Activated CD4-positive, alpha-beta memory T cell treated with anti-CD3 and anti-CD28 coated beads, Interleukin-2, amount 10 ng/mL, durations not matched to agents 7 days and 5 days (primary cell): Measurements from ENCODE around the gene SCO2. TPM values are rescaled to one million over a fixed set of nuclear protein-coding genes. Genes with fewer than 3 reads are reported as not detected.

Source experiments
- CTCF ChIA-PET: fragments of 350-600 bp; sonication (Branson Sonifier 250); formaldehyde crosslinking; loops from one replicate; lab custom pipeline; 2021; ENCODE audit warnings: antibody characterized with exemption, inconsistent platforms; lab: Charles Lee
- POLR2A ChIA-PET: fragments of 350-600 bp; sonication (Branson Sonifier 250); formaldehyde crosslinking; loops from one replicate; lab custom pipeline; 2021; ENCODE audit warnings: antibody characterized with exemption; lab: Charles Lee
- DNase-seq: peaks from one replicate; pipeline ENCODE4 v3.0.0-alpha.2; 2020
- H3K27ac Mint-ChIP-seq: one replicate; pipeline ENCODE4 v1.8.0; 2021; ENCODE audit warnings: mild to moderate bottlenecking, mixed read lengths
- H3K27me3 Mint-ChIP-seq: one replicate; pipeline ENCODE4 v1.8.0; 2021; ENCODE audit warnings: mixed read lengths
- H3K36me3 Mint-ChIP-seq: one replicate; pipeline ENCODE4 v1.8.0; 2021; ENCODE audit warnings: low read depth, mixed read lengths
- H3K4me1 Mint-ChIP-seq: one replicate; pipeline ENCODE4 v1.8.0; 2021; ENCODE audit warnings: mixed read lengths
- H3K4me3 Mint-ChIP-seq: one replicate; pipeline ENCODE4 v1.8.0; 2021; ENCODE audit warnings: mild to moderate bottlenecking, mixed read lengths
- H3K9me3 Mint-ChIP-seq: one replicate; pipeline ENCODE4 v1.8.0; 2021; ENCODE audit warnings: mixed read lengths
- total RNA-seq, 2 experiments: library from RNA; stranded (reverse); gene quantifications; one replicate each; pipeline ENCODE4 v1.2.3, GENCODE V29; 2021

SCO2 gene
- total RNA-seq, 2 experiments from 2014 or later: 6.4 to 7.0 TPM

DNA sequence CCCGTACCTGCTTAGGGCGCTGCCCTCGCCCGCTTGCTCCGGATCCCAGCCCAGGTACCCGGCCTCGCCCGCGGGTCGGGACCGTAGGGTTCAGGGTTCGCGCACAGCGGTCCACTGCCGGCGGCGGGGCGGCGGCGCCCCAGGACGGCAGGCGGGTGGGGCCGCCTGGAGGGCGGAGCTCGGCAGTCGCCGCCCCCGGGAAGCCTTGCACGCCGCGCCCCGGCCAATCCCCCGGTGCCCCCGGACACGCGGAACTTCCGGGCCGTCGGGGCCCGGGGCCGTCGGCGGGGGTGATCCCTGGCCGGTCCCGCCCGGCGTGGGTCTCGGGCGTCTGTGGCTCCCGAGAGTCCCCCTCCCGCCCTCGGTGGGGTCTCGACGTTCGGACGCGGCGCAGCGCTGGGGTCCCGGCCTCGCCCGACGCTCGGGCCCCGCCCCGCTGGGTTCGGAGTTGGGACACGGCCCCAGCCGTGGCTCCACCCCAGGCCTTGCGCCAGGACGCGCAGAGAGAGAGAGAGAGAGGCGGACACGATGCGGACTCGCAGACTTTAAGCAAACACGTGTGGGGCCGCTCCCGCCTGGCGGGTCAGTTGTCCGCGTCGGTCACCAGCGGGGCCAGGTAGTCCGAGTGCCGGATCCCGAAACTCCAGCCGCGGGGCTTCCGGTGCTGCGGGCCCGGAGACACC is 4.6 kb upstream of the SCO2 start, which contains the start of gene TYMP:
TYMP (minus strand) TSS at position 116 of the 683 bp plus-strand sequence. CDS start 303 bp downstream, outside the sequence.
- POLR2A ChIA-PET: interaction anchor here (0.7 to 12.1 kb wide), 21 partner anchors 8 to 579 kb away, joined by 3 to 583 read pairs (median 4); partner anchors contain the start of genes ARSA, CHKB, KLHDC7B and LMF2
- Mint-ChIP-seq H3K4me1 (peaks cover 50% of the 10 kb centered on the region), H3K9me3 (no peaks in the 10 kb centered on the region), H3K36me3 (peaks cover 37% of the 10 kb centered on the region), H3K4me3 (peak within 1 kb of the TSS; percentile 95), H3K27me3 (no peaks in the 10 kb centered on the region), H3K27ac (peak within 1 kb of the TSS; percentile 98)
- CTCF ChIA-PET: interaction anchor here (1.0 to 6.0 kb wide), 5 partner anchors 12 to 91 kb away, joined by 4 to 150 read pairs (median 6); partner anchors contain the start of genes KLHDC7B, LMF2, NCAPH2 and SYCE3
- DNase-seq: peak; percentile 84

DNA sequence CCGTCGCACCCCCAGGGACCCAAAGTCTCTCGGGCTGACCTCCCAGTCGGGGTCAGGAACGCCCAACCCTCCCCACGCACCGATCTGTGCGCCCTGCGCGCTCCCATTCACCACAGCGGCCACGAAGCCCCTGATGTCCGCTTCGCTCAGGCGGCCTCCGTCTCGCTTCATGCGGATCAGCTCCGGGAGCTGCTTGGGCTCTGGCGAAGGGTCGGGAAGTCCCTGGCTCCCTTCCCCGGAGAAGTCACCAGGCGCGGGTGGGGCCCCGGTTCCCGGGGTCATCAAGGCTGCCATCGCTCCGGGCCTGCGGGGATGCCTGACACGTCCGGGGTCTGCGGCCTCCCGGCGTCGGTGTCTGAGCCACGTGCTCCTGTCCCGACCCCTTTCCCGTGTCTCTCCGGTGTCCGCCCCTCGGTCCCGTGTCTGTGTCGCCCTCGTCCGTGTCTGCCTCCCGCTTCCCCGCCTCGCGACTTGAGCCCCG is 4.1 kb upstream of the SCO2 start:
- peaks cover 53% of the 10 kb centered on the region for H3K4me1 Mint-ChIP-seq
- no peaks in the 10 kb centered on the region for H3K9me3 Mint-ChIP-seq
- peak overlapping the region; percentile 89 for H3K27ac Mint-ChIP-seq
- peak overlapping the region; percentile 83 for H3K4me3 Mint-ChIP-seq
- ChIA-PET POLR2A (interaction anchor here (0.6 to 12.1 kb wide), 23 partner anchors 9 to 578 kb away, joined by 3 to 583 read pairs (median 4); partner anchors contain the start of genes ARSA, CHKB, KLHDC7B and LMF2), CTCF (interaction anchor here (1.0 to 6.0 kb wide), 5 partner anchors 12 to 92 kb away, joined by 4 to 150 read pairs (median 6); partner anchors contain the start of genes KLHDC7B, LMF2, NCAPH2 and SYCE3)
- no peak for DNase-seq
- H3K36me3 Mint-ChIP-seq: peaks cover 42% of the 10 kb centered on the region
- no peaks in the 10 kb centered on the region for H3K27me3 Mint-ChIP-seq

DNA sequence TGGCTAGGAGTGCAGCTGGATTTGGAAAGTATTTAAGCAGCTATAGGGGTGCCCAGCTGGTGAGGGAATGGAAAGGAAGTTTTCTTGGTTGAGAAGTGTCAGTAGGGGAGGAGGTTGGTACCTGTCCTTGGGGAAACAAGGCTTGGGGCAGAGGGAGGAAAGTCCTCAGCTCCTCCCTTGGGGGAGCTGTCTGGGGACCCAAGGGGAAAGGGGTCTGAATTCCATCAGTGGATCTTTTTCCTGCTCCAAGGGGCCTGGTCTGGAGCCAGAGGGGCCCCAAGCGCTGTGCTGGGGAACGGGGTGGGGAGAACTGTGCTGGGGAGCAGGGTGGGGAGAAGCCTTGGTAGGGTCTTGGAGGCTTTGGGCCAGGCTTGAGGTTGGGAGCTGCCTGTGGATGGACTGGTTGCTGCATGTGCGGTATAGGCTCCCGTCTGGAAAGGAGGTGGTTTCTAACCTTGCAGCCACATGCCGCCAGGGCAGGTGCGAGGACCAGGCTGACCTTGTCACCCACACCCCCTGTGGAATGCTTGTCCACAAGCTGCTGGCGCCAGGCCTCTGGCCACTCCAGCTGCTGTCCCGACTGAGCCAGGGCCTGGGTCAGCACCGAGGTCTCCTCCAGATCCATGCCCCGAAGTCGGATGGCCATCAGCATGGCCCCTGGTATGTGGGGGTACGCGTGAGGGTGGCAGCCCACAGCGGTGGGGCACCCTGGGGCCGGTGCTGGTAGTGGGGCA is 3.5 kb upstream of the SCO2 start:
- DNase-seq: no peak

DNA sequence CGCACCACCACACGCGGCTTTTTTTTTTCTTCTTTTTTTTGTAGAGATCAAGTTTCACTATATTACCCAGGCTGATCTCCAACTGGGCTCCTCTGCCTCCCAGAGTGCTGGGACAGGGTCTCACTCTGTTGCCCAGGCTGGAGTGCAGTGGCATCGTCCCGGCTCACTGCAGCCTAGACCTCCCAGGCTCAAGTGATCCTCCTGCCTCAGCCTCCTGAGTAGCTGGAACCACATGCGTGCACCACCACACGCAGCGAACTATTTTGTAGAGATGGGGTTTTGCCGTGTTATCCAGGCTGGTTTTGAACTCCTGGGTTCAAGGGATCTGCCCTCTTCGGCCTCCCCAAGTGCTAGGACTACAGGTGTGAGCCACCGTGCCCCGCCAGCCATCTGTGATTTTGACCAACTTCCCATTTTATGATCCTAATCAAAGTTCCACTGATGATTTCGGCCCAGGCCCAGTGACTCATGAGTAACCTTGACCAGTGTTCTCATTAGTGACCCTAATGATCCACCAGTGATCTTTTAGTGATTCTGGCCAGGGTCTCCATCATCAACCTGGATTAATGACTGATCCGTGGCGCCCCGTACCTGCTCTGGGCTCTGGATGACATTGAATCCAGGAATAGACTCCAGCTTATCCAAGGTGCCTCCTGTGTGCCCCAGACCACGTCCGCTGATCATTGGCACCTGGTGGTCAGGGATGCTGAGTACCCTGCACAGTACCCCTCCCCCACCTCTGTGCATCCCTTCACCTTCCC is 2.7 kb upstream of the SCO2 start:
- Mint-ChIP-seq H3K9me3 (no peaks in the 10 kb centered on the region), H3K36me3 (peaks cover 49% of the 10 kb centered on the region), H3K27ac (peak overlapping the region; percentile 89), H3K27me3 (no peaks in the 10 kb centered on the region), H3K4me1 (peaks cover 48% of the 10 kb centered on the region), H3K4me3 (peak overlapping the region; percentile 83)
- ChIA-PET CTCF (interaction anchor here (1.1 to 6.0 kb wide), 5 partner anchors 14 to 252 kb away, joined by 3 to 150 read pairs (median 7); partner anchors contain the start of genes KLHDC7B, LMF2 and SYCE3), POLR2A (interaction anchor here (0.8 to 12.1 kb wide), 15 partner anchors 10 to 277 kb away, joined by 3 to 583 read pairs (median 9); partner anchors contain the start of genes CHKB, HDAC10, KLHDC7B and LMF2)
- no peak for DNase-seq

More for the DNA sequence above, 3.5 kb upstream of the SCO2 start:
- POLR2A ChIA-PET: interaction anchor here (0.6 to 12.1 kb wide), 16 partner anchors 9 to 277 kb away, joined by 3 to 583 read pairs (median 6); partner anchors contain the start of genes CHKB, HDAC10, LMF2 and NCAPH2
- Mint-ChIP-seq H3K4me3 (peak overlapping the region; percentile 83), H3K4me1 (peaks cover 49% of the 10 kb centered on the region), H3K27me3 (no peaks in the 10 kb centered on the region), H3K36me3 (peaks cover 44% of the 10 kb centered on the region), H3K9me3 (no peaks in the 10 kb centered on the region), H3K27ac (peak overlapping the region; percentile 89)
- CTCF ChIA-PET: interaction anchor here (1.4 to 6.0 kb wide), 4 partner anchors 13 to 92 kb away, joined by 4 to 150 read pairs (median 14); partner anchors contain the start of genes KLHDC7B, LMF2, NCAPH2 and SYCE3

DNA sequence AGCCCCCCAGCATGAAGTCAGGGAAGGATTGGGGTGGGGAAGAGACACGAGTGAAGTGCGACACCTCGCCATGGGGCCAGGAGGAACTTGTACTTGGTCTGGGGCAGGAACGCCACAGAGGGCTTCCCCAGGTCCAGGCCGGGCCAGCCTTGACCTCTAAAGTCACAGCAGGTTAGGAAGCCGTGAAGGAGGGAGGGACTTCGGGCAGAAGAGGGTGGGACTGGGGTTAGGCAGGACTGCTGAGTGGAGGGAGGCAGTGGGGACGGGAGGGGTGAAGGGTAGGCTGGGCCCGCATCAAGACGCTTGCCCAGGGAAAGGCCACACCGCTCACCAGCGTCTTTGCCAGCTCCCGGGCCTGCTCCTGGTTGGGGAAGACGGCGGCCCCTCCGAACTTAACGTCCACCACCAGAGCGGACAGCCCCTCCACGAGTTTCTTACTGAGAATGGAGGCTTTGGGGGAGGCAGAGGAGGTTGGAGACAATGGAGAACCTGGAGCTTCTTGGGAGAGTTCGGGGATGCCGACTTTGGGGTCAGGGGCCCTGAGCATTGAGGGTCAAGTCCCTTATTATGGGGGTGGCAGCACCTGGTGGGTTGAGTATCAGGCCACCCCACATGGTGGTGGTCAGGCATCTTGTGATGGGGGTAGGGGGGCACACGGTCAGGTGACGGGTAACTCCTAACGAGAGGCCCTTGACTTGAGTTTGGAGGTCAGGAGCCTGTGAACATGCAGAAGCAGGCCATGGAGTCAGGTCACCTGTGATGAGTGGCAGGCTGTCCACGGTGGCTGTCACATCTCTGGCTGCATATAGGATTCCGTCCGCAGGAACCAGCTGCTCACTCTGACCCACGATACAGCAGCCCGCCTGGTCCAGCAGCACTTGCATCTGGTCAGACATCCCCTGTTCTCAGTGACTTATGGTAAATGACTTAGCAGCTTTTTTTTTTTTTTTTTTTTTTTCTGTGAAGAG is 1.7 kb upstream of the SCO2 start:
- Mint-ChIP-seq H3K9me3 (no peaks in the 10 kb centered on the region), H3K27me3 (no peaks in the 10 kb centered on the region), H3K4me1 (peaks cover 43% of the 10 kb centered on the region), H3K36me3 (peaks cover 48% of the 10 kb centered on the region), H3K4me3 (peak overlapping the region; percentile 83), H3K27ac (peak overlapping the region; percentile 89)
- peak; percentile 69 for DNase-seq
- POLR2A ChIA-PET: interaction anchor here (0.7 to 12.1 kb wide), 12 partner anchors 11 to 94 kb away, joined by 3 to 583 read pairs (median 18); partner anchors contain the start of genes CHKB, KLHDC7B, LMF2 and NCAPH2
- CTCF ChIA-PET: interaction anchor here (0.6 to 6.0 kb wide), 7 partner anchors 15 to 251 kb away, joined by 3 to 150 read pairs (median 4); partner anchors contain the start of genes KLHDC7B, LMF2 and SYCE3

DNA sequence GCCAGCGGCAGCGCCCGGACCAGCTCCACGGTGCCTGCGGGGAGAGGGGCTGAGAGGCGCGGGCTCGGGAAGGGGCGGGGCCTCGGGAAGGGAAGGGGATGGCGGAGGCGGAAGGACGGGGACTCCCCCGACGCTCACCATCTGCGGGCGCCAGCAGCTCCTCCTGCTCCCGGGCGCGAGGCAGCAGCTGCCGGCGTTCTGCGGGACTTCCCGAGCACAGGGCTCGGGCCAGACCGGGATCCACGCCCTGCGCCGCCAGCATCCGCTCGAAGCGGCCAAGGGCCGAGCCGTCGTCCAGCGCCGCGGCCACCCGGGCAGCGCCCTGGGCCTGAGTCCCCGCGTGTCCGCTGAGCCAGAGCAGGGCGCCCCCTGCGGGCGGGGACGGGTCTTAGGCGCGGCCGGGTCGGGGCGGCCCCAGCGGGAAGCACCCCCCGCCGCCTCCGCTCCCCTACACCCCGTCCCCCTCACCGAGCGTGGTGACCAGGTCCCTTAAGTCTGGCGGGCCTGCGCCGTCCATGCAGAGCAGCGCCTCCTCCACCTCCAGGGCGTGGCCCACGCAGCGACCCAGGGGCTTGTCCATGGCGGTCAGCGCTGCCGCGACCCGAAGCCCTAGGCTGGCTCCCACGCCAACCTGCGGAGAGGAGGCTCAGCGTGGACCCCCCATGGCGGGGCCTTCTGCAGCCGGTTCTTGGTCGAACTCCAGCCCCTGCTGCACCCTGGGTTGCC is 873 bp upstream of the SCO2 start:
- Mint-ChIP-seq H3K27me3 (no peaks in the 10 kb centered on the region), H3K27ac (peak overlapping the region; percentile 89), H3K4me1 (peaks cover 43% of the 10 kb centered on the region), H3K36me3 (peaks cover 47% of the 10 kb centered on the region), H3K4me3 (peak overlapping the region; percentile 83), H3K9me3 (no peaks in the 10 kb centered on the region)
- ChIA-PET POLR2A (interaction anchor here (0.6 to 12.1 kb wide), 40 partner anchors 9 to 554 kb away, joined by 3 to 583 read pairs (median 6); partner anchors contain the start of genes ARSA, CHKB, CPT1B and HDAC10), CTCF (interaction anchor here (0.7 to 6.0 kb wide), 40 partner anchors 9 to 339 kb away, joined by 3 to 150 read pairs (median 5); partner anchors contain the start of genes ARSA, CHKB, CPT1B and HDAC10)
- peak; percentile 89 for DNase-seq

DNA sequence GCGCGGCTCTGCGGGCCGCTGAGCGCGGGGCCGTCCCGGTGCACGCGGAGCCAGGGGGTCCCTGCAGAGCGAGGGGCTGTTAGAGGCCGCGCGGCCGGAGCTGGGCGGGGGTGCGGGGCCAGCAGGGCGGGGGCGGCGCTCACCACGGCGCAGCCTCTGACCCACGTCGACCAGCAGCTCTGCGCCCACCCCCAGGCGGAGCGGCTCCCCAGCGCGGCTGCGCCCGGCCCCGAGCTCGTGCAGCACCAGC is 385 bp upstream of the SCO2 start:
- POLR2A ChIA-PET: interaction anchor here (0.6 to 12.1 kb wide), 45 partner anchors 9 to 554 kb away, joined by 3 to 583 read pairs (median 4); partner anchors contain the start of genes ADM2, ARSA, CHKB and CPT1B
- peaks cover 45% of the 10 kb centered on the region for H3K36me3 Mint-ChIP-seq
- peak overlapping the region; percentile 86 for H3K27ac Mint-ChIP-seq
- H3K4me1 Mint-ChIP-seq: peaks cover 43% of the 10 kb centered on the region
- no peaks in the 10 kb centered on the region for H3K27me3 Mint-ChIP-seq
- H3K4me3 Mint-ChIP-seq: peak overlapping the region; percentile 86
- no peak for DNase-seq
- no peaks in the 10 kb centered on the region for H3K9me3 Mint-ChIP-seq
- CTCF ChIA-PET: interaction anchor here (0.6 to 6.0 kb wide), 46 partner anchors 9 to 339 kb away, joined by 3 to 150 read pairs (median 5); partner anchors contain the start of genes ARSA, CHKB, CPT1B and HDAC10

DNA sequence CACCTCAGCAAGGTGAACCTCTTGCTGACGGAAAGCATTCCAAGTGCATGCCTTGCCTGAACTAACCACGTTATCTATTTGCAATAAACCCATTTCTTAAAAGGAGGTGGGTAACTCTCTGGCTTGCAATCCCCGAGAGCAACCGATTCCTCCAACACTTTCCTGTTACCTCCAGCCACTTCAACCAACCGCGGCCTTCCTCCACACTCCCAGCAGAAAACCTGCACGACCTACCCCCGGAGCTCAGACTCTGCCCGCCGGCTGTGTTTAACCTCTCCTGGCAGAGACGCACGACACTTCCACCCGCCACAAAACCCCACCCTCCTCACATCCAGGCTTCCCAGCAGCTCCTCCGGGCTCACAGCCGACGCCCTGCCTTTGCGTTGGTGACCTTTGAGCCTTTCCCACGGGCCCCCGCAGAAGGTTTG is 708 bp downstream of the SCO2 start:
- POLR2A ChIA-PET: interaction anchor here (0.9 to 12.1 kb wide), 24 partner anchors 10 to 338 kb away, joined by 3 to 583 read pairs (median 6); partner anchors contain the start of genes ARSA, CHKB, HDAC10 and KLHDC7B
- H3K27ac Mint-ChIP-seq: peak overlapping the region; percentile 89
- no peaks in the 10 kb centered on the region for H3K27me3 Mint-ChIP-seq
- H3K36me3 Mint-ChIP-seq: peaks cover 51% of the 10 kb centered on the region
- H3K9me3 Mint-ChIP-seq: no peaks in the 10 kb centered on the region
- H3K4me3 Mint-ChIP-seq: peak overlapping the region; percentile 86
- H3K4me1 Mint-ChIP-seq: peaks cover 43% of the 10 kb centered on the region
- no peak for DNase-seq
- CTCF ChIA-PET: interaction anchor here (1.0 to 6.0 kb wide), 19 partner anchors 10 to 274 kb away, joined by 3 to 150 read pairs (median 9); partner anchors contain the start of genes CPT1B, HDAC10, KLHDC7B and LMF2

DNA sequence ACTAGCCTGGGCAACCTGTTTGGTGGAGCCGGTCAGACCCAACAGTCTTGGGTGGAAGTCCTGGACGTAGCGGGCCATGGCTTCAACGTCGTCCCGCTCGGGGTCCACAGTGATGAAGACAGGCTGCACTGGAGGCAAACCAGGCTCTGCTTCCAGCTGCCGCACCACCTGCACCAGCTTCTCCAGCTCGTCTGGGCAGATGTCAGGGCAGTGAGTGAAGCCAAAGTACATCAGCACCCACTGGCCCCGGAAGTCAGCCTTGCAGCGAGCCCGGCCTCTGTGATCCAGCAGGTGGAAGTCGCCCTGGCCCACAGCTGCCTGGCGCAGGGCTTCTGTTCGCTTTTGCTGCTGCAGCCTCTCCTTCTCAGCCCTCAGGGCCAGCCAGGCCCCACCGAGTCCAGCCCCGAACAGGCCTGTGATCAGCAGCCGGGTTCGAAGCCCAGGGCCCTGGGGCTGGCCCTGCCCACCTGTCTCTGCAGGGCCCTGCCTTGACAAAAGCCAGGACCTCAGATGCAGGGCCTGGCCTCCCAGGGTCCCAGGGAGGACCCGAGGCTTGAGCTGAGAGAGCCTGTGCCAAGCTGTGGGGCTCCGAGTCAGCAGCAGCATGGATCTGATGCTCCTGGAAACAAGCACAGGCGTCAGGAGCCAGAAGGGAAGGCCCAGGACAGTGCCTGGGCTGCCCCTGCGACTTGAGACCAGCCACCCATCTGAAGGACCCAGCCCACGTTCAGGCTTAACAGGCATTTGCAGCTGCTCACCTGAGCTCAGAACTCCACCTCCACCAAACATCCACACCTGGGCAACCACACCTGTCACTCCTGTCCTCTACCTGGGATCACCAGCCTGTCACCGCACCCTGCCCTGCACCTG is 1.4 kb downstream of the SCO2 start:
- DNase-seq: no peak
- Mint-ChIP-seq H3K4me1 (peaks cover 43% of the 10 kb centered on the region), H3K27me3 (no peaks in the 10 kb centered on the region), H3K36me3 (peaks cover 55% of the 10 kb centered on the region), H3K4me3 (peak overlapping the region; percentile 86), H3K9me3 (no peaks in the 10 kb centered on the region), H3K27ac (peak overlapping the region; percentile 89)
- POLR2A ChIA-PET: interaction anchor here (1.0 to 12.1 kb wide), 15 partner anchors 9 to 337 kb away, joined by 3 to 583 read pairs (median 42); partner anchors contain the start of genes ARSA, CHKB, KLHDC7B and LMF2
- CTCF ChIA-PET: interaction anchor here (1.3 to 6.0 kb wide), 8 partner anchors 12 to 248 kb away, joined by 5 to 150 read pairs (median 24); partner anchors contain the start of genes KLHDC7B, LMF2, NCAPH2 and SYCE3
